HG03066 (cell line): Measurements from ENCODE around the gene METTL5.
"Not testable (repeated sequence)": the region's sequence is repeated elsewhere in the genome, so short reads cannot be mapped to it uniquely, and the experiment has no call there.

Experiments used
- ATAC-seq: cut with Tn5 transposase; IDR thresholded peaks from one replicate; pipeline ENCODE4 v1.9.1; 2021; ENCODE audit warnings: low read depth; ENCODE audit not compliant: unreplicated experiment

METTL5 gene

DNA sequence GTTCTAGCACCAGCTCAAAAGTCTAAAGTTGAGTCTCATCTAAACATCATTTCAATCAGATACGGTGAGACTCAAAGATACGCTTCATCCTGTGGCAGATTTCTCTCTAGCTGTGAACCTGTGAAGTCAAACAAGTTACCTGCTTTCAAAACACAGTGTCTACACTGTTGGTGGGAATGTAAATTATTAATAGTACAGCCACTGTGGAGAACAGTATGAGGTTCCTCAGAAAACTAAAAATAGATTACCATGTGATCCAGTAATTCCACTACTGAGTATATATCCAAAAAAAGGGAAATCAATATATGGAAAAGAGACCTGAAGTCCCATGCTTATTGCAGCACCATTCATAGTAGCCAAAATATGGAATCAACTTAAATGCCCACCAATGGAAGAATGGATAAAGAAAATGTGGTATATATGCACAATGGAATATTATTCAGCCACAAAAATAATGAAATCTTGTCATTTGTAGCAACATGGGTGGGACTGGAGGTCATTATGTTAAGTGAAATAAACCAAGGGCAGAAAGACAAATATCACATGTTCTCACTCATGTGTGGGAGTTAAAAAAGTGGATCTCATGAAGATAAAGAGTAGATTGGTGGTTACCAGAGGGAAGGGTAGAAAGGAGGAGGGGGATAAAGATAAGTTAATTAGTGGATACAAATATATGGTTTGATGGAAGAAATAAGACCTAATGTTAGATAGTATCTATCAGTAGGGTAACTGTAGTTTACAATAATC, 14.2 kb upstream of the METTL5 start:
- ATAC-seq, result no peak

DNA sequence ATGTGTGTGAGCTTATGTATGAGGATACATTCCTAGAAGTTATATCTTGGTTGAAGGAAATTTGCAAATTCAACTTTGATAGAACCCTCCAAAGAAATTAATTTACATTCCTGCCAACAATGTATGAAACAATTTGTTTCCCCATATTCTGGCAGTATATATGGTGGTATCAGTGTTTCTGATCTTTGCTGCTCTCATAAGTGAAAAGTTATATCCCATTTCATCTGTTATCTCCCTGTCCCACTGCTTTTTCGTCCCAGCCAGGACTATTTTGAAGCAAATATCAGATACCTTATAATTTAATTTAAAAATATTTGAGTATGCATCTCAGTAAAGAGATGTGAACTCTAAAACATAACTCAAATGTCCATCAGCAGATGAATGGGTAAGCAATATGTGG, 9.7 kb upstream of the METTL5 start:
- ATAC-seq, result no peak

DNA sequence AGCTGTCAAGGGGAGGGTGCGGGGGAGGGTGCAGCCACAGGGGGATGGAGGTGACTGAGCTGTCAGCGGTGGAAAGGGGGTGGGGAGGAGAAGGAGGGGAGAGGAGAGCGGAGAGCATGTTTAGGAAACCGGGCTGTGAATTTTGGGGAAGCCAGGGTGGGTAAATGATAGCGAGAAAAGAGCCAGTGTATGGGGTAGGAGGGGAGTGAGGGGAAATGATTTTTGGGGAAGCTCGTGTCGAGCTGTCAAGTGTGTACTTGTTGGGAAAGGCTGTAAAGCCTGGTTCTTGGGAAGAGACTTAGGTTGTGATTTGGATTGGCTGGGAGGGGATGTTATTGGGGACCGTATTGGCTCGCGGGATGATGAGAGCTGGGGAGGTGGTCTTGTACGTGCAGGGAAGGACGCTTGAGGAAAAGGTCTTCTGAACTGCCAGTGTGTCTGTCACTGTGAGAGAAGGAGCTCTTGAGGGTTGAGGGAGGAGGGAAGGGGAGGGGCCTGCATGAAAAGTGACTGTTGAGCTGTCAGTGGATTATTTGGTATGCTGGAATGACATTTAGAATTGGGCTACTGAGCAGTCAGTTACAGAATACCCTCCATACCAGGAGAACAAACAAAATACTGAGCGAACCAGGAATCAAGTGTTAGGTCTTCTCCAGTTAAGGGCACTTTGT, 3.6 kb upstream of the METTL5 start:
- ATAC-seq, result no peak

GRCh38 chr2:169827272-169828140, 2.8 kb upstream of the METTL5 start, which contains the start of gene UBR3:
Gene UBR3, plus strand, starts transcription at chr2:169827454. Its CDS starts 54 bp downstream, at chr2:169827508.
- ATAC-seq, result peak; percentile 82

- ATAC-seq, result no peak
Observed at GRCh38 chr2:169823996-169824372, 721 bp downstream of the METTL5 start.

GRCh38 chr2:169822785-169823392, 1.8 kb downstream of the METTL5 start:
- ATAC-seq, result no peak

- ATAC-seq, result no peak
Observed at GRCh38 chr2:169822036-169822435, 2.7 kb downstream of the METTL5 start.

DNA sequence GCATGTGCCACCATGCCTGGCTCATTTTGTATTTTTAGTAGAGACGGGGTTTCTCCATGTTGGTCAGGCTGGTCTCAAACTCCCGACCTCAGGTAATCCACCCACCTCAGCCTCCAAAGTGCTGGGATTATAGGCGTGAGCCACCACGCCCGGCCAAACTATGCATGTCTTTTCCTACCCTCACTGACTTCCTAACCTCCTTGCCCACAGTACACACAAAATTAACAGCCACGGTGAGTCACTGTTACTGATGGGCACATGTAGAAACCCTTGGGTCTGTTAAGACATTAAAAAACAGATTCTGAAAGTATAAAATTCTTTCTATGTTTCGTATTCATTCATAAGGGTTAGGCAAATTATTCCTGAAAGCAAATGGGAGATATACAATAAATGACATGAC, 4.6 kb downstream of the METTL5 start:
- ATAC-seq, result not testable (repeated sequence)

GRCh38 chr2:169819106-169819505, 5.6 kb downstream of the METTL5 start:
- no peak for ATAC-seq

GRCh38 chr2:169818241-169818640, 6.5 kb downstream of the METTL5 start:
- ATAC-seq, result no peak

DNA sequence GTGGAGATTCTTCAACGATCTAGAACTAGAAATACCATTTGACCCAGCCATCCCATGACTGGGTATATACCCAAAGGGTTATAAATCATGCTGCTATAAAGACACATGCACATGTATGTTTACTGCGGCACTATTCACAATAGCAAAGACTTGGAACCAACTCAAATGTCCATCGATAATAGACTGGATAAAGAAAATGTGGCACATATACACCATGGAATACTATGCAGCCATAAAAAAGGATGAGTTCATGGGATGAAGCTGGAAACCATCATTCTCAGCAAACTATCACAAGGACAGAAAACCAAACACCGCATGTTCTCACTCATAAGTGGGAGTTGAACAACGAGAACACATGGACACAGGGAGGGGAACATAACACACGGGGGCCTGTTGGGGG, 7.3 kb downstream of the METTL5 start:
- ATAC-seq, result not testable (repeated sequence)

- not testable (repeated sequence) for ATAC-seq
Observed at GRCh38 chr2:169816961-169817360, 7.7 kb downstream of the METTL5 start.

DNA sequence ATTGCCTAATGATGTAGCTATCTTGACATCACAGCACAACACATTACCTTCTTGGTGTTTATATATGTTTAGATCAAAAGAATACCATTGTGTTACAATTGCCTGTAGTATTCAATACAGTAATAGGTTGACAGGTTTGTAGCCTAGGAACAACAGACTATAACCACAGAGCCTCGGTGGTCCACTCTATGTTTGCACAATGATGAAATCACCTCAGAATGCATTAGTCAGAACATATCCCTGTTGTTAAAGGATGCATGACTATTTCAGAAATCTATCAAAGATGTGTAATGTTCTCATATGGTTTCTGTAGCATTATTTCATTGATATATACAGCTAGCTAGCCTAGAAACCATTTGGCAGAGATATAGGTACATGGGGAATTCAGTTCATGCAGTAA, 8.9 kb downstream of the METTL5 start:
- no peak for ATAC-seq

DNA sequence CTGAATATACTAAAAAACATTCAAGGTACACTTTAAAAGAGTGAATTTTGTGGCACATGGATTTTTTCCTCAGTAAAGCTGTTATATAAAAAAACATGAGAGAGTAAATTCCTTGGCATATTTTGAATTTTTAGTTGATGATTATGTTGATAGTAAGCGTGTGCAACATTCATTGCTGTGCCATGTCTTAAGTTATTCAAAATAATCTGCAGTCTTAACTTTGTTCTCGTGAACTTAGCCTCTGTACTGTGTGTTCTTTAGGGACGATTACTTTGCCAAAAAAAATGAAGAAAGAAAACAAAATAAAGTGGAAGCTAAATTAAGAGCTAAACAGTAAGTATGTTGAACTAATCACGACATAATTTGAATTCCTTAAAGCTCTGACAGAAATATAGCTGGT, 16.5 kb downstream of the METTL5 start:
- no peak for ATAC-seq

DNA sequence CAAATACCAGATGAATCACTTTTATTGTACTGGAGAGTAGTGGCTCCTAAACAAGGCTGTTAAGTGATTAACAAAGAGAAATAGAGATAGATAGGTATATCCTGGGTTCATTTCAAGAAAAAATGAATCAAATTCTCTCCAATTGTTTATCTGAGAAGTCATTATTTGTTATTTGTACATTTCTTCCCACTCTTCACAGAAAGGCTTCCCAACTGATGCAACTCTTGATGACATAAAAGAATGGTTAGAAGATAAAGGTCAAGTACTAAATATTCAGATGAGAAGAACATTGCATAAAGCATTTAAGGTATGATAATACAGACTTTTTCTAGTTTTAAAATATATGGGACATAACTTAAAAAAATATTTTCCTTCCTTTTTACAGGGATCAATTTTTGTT, 18.1 kb downstream of the METTL5 start:
- ATAC-seq, result no peak

- no peak for ATAC-seq
Observed at GRCh38 chr2:169803480-169803879, 21.2 kb downstream of the METTL5 start.

DNA sequence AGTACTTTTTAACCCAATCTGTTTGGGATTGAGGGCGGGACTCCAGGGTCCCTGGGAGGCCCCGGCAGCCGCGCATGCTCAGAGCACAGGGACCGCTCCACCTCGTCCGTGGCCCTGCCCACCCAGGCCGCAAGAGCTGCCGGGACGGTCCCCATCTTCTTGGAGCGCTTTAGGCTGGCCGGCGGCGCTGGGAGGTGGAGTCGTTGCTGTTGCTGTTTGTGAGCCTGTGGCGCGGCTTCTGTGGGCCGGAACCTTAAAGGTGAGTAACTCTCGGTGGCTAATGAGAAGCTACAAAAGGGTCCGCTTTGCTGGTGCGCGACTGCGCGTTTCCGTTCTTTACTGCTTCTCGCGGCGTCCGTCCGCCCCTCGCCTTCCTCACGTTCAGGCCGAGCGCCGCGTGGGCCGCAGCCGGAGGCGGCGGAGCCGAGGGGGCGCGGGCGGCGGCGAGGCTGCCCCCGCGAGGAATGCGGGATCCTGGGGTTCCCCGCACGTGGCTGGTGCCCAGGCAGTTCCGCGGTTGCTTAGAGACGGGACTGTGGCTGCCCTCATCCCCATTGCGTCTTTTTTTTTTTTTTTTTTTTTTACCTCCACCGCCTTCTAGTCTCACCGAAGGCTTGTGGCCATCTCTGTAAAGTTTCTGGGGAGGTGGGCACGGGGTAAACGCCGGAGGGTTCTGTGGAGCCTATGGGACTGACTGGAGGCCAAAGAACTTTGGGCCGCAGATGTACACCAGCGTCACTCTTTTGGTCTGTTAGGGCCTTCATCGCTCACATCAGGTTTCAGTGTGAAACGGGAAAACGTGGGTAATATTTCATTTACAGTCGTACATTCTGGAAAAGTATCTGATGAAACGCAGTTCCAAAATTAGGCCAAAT, 25.8 kb downstream of the METTL5 start, which contains the start of gene SSB:
Gene SSB (plus strand): TSS at position 154 of the 875 bp plus-strand sequence. CDS start 2,090 bp downstream, outside the sequence.
- peak; percentile 97 for ATAC-seq

GRCh38 chr2:169798397-169798717, 26.3 kb downstream of the METTL5 start:
- ATAC-seq, result no peak

DNA sequence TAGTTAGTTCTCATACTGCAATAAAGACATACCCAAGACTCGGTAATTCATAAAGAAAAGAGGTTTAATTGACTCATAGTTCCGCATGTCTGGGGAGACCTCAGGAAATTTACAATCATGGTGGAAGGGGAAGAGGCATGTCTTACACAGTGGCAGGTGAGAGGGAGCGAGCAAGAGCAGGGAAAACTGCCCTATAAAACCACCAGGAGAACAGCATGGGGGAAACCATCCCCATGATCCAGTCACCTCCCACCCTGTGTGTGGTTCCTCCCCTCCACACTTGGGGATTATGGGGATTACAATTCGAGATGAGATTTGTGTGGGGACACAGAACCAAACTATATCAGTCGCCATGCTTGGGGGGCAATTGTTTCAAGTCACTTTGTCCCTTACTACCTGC, 27.1 kb downstream of the METTL5 start:
- ATAC-seq, result no peak

GRCh38 chr2:169796441-169796840, 28.3 kb downstream of the METTL5 start:
- ATAC-seq, result no peak
